ENCODE results near the gene UBL7. TPM values are rescaled to one million over a fixed set of nuclear protein-coding genes. Genes with fewer than 3 reads are reported as not detected.

The UBL7 gene
- total and polyA plus RNA-seq, 2 of the 8 experiments (the other 6 are each of a cell fraction or from before 2014, with no cell fraction given), result 71.5 to 183 TPM

GRCh38 chr15:74466570-74466969 is 5.6 kb upstream of the UBL7 start:
- no peaks in the 10 kb centered on the region for H3K4me1 ChIP-seq (replicated peaks in 1 of 4; ENCODE audit: control insufficient read depth in 3 of 4, insufficient read depth in 4 of 4, low read length in 3 of 4)
- no peak overlapping the region for H3K4me3 ChIP-seq (ENCODE audit: extremely low read depth in 1 of 4, insufficient read depth in 2 of 4, low read depth in 3 of 4, low read length in 4 of 4)
- H2BK20ac ChIP-seq (ENCODE audit: low read length), result no peak overlapping the region
- H3K27ac ChIP-seq (ENCODE audit: low read depth, low read length), result no peak overlapping the region
- H2BK5ac ChIP-seq (ENCODE audit: low read depth, low read length), result no peak overlapping the region
- no peaks in the 10 kb centered on the region for H4K20me1 ChIP-seq (replicated peaks in 1 of 2; ENCODE audit: control insufficient read depth in 1 of 2, insufficient read depth in 2 of 2, low read length in 2 of 2)
- no peak for FAIRE-seq
- no peaks in the 10 kb centered on the region for H3K27me3 ChIP-seq (replicated peaks in 1 of 4; ENCODE audit: control insufficient read depth in 3 of 4, extremely low read depth in 1 of 4, insufficient read depth in 3 of 4, low read length in 3 of 4)
- no peak overlapping the region for H2BK12ac ChIP-seq (ENCODE audit: low read depth, low read length)
- ChIA-PET POLR2A (ENCODE audit: partially characterized antibody) (no interaction called here), CTCF (ENCODE audit: partially characterized antibody) (interaction anchor here (1.1 kb wide), 1 partner anchor 22 kb away, joined by 3 read pairs; no protein-coding TSS in a partner anchor)
- no peak overlapping the region for H3K9ac ChIP-seq (replicated peaks in 1 of 4; ENCODE audit: extremely low read depth in 1 of 4, low read depth in 3 of 4, low read length in 3 of 4)
- H3K4ac ChIP-seq (replicated peaks; ENCODE audit: insufficient read length, low read depth, low read length), result no peak overlapping the region
- no peak overlapping the region for H3K23ac ChIP-seq (ENCODE audit: insufficient read length)
- no peak for DNase-seq (ENCODE audit: low read depth in 1 of 2, low spot score in 2 of 2)
- H3K79me1 ChIP-seq (ENCODE audit: low read depth, low read length), result no peaks in the 10 kb centered on the region; the same call in 1 of the 2 replicates
- no peak overlapping the region for H4K5ac ChIP-seq (ENCODE audit: insufficient read length, low read depth, low read length)
- 88% methylated on average over 1 of the region's 1 CpG; no CpG with 5 or more reads in 1 of the 2 experiments for WGBS, 2 experiments (ENCODE audit: extremely low coverage in 1 of 2, insufficient coverage in 1 of 2, insufficient read length in 1 of 2, insufficient replicate concordance in 2 of 2, low coverage in 1 of 2, low lambda C conversion rate in 2 of 2, missing lambda C conversion rate in 1 of 2)
- peaks cover 0 to 11% (median 4%) of the 10 kb centered on the region in 4 experiments; a peak in 5 of 8 replicates for H3K36me3 ChIP-seq (ENCODE audit: control insufficient read depth in 2 of 4, insufficient read depth in 4 of 4, low read length in 3 of 4)
- no peak overlapping the region for H4K91ac ChIP-seq (replicated peaks; ENCODE audit: insufficient read length, low read length)
- no peak overlapping the region for H3K14ac ChIP-seq (ENCODE audit: insufficient read length)
- no peak overlapping the region for H2BK120ac ChIP-seq (replicated peaks; ENCODE audit: low read depth, low read length)
- H3K56ac ChIP-seq (replicated peaks; ENCODE audit: insufficient read length, low read depth, low read length), result no peak overlapping the region
- no peak overlapping the region for H3K4me2 ChIP-seq (ENCODE audit: insufficient read depth in 1 of 2, low read depth in 2 of 2, low read length in 2 of 2)
- H2AFZ ChIP-seq (ENCODE audit: low read length), result no peak overlapping the region
- peaks cover 0 to 15% of the 10 kb centered on the region in 2 experiments; a peak in 2 of 4 replicates for H3K79me2 ChIP-seq (ENCODE audit: control insufficient read depth in 1 of 2, insufficient read depth in 2 of 2, low read length in 2 of 2)
- no peak overlapping the region for H2AK5ac ChIP-seq (ENCODE audit: low read depth, low read length)
- H3K18ac ChIP-seq (ENCODE audit: extremely low read depth, low read length), result no peak overlapping the region
- no peak overlapping the region for H2BK15ac ChIP-seq (ENCODE audit: low read length)
- H4K8ac ChIP-seq (ENCODE audit: extremely low read depth, insufficient read depth, low read length), result no peak overlapping the region
- H3K9me3 ChIP-seq (ENCODE audit: insufficient read depth in 2 of 2, low read depth in 1 of 2, low read length in 1 of 2), result no peaks in the 10 kb centered on the region; a peak in 1 of 4 replicates
- H3K23me2 ChIP-seq (ENCODE audit: low read depth, low read length), result peaks cover 5% of the 10 kb centered on the region; the same call in 1 of the 2 replicates
- TF ChIP-seq GABPA (IDR thresholded peaks at IDR 0.05; ENCODE audit: borderline replicate concordance, insufficient read depth, low read length) (no peak), SIX5 (IDR thresholded peaks at IDR 0.05; ENCODE audit: low read depth, low read length) (no peak), FOSL1 (IDR thresholded peaks at IDR 0.05; ENCODE audit: insufficient read depth, low read depth, low read length) (no peak), POLR2AphosphoS5 (IDR thresholded peaks at IDR 0.05; ENCODE audit: low read depth, low read length) (no peak), TCF12 (IDR thresholded peaks at IDR 0.05; ENCODE audit: low read depth, low read length) (no peak)

All from H1 (cell line).